ENCODE measurements around the gene MAP1LC3B2. TPM values are rescaled to one million over a fixed set of nuclear protein-coding genes. Genes with fewer than 3 reads are reported as not detected.

The MAP1LC3B2 gene
- total and polyA plus RNA-seq, 10 of the 15 experiments (the other 5 are each of a cell fraction or from before 2014, with no cell fraction given) = 0.23 to 2.7 (median 0.72) TPM; not detected in 3

DNA sequence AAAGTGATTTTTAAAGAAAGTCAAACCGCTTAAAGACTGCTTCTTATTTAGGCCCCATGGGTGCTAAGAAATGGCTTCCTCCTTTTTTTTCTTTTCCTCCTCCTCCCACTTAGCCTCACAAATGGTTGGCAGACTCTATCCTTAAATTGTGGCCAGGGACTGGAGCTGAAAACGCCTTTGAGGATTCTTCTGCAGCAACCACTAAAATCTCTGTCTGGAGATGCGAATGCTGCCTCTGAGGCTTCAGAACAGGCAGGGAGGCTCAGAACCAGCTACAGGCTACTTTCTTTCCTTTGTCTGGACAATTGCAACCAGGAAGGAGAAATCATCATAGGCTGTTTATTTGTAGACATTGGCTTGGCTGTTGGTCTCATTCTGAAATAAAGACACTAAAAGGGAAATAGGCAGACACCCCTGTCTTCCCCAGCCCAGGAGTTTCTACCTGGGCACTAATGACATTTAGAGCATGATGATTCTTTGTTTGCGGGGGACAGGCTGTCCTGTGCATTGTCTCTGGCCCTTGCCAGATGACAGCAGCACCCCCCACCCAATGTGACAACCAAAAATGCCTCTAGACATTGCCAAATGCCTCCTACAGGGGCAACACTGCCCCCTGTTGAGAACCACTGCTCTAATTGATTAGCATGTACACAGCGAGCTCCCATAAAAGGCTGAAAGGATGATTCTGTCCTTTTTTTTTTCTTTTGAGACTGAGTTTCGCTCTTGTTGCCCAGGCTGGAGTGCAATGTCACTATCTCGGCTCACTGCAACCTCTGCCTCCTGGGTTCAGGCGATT is 50.3 kb downstream of the MAP1LC3B2 start:
- in situ Hi-C loops (cut with MboI) = no loop called here
- H4K20me1 ChIP-seq (ENCODE audit: control insufficient read depth, insufficient read depth) = 0 out of 2 replicates have a peak, but pooled peaks cover 3% of the 10 kb centered on the region
- no peaks in the 10 kb centered on the region for H3K79me2 ChIP-seq (ENCODE audit: control insufficient read depth, insufficient read depth, low read length)
- CTCF ChIA-PET = interaction anchor here (0.5 to 1.5 kb wide), 11 partner anchors 13 to 632 kb away, joined by 3 to 6 read pairs (median 3); no protein-coding TSS in a partner anchor
- H3K4me3 ChIP-seq = no peak overlapping the region
- FAIRE-seq (no peak), ATAC-seq (peak; percentile 50), DNase-seq (ENCODE audit: low read depth, low spot score) (no peak)
- no peak overlapping the region for H3K9ac ChIP-seq (ENCODE audit: control insufficient read depth, insufficient read depth, low read length)
- H3K27ac ChIP-seq (ENCODE audit: control insufficient read depth, insufficient read depth) = no peak overlapping the region
- no peak overlapping the region for H3K4me2 ChIP-seq (ENCODE audit: control insufficient read depth, insufficient read depth)
- intact Hi-C loops (cut with micrococcal nuclease; ENCODE audit: unreplicated experiment) = loop anchor here (5.0 kb wide), 1 partner anchor 612 kb away; no protein-coding TSS in a partner anchor
- no peaks in the 10 kb centered on the region for H3K36me3 ChIP-seq (ENCODE audit: control insufficient read depth in 2 of 2, insufficient read depth in 2 of 2, low read length in 1 of 2)
- H3K9me3 ChIP-seq (replicated peaks; ENCODE audit: control insufficient read depth, insufficient read depth, low read length) = no peaks in the 10 kb centered on the region; the same call in 2 of the 3 replicates
- no TSS peak for BruUV-seq (replicated peaks)
- WGBS (ENCODE audit: insufficient coverage, insufficient replicate concordance, low lambda C conversion rate, missing lambda C conversion rate) = 52% methylated on average over 8 of the region's 8 CpGs
- no peaks in the 10 kb centered on the region for H3K4me1 ChIP-seq (ENCODE audit: control insufficient read depth, insufficient read depth, low read length)
- SMC1A ChIA-PET (ENCODE audit: uncharacterized antibody, unreplicated experiment) = interaction anchor here (1.1 to 1.9 kb wide), 4 partner anchors 9 to 594 kb away, joined by 3 to 5 read pairs (median 4); no protein-coding TSS in a partner anchor
- peaks cover 0 to 4% of the 10 kb centered on the region in 2 experiments for H3K27me3 ChIP-seq (replicated peaks in 1 of 2; ENCODE audit: control insufficient read depth in 2 of 2, insufficient read depth in 2 of 2, low read length in 1 of 2)
- RAD21 ChIA-PET (ENCODE audit: unreplicated experiment) = interaction anchor here (0.5 to 2.0 kb wide), 3 partner anchors 51 to 467 kb away, joined by 3 to 6 read pairs (median 3); no protein-coding TSS in a partner anchor
- TF ChIP-seq ZZZ3 (IDR thresholded peaks at IDR 0.05; ENCODE audit: control insufficient read depth, insufficient read length, low read depth) = no peak
- TF ChIP-seq SMC3 (IDR thresholded peaks at IDR 0.05; ENCODE audit: borderline replicate concordance, low read length) = peak; percentile 25; the same call in 1 of the 2 replicates
- TF ChIP-seq RAD21 (IDR thresholded peaks at IDR 0.05; ENCODE audit: insufficient read depth, low read depth, low read length) = peak; percentile 61
- no peak for TF ChIP-seq BCL11A (IDR thresholded peaks at IDR 0.05; ENCODE audit: low read depth, low read length)
- TF ChIP-seq RUNX3 (IDR thresholded peaks at IDR 0.05; ENCODE audit: low read length) = peak; percentile 28; the same call in 1 of the 2 replicates
- TF ChIP-seq, protein P1, sequence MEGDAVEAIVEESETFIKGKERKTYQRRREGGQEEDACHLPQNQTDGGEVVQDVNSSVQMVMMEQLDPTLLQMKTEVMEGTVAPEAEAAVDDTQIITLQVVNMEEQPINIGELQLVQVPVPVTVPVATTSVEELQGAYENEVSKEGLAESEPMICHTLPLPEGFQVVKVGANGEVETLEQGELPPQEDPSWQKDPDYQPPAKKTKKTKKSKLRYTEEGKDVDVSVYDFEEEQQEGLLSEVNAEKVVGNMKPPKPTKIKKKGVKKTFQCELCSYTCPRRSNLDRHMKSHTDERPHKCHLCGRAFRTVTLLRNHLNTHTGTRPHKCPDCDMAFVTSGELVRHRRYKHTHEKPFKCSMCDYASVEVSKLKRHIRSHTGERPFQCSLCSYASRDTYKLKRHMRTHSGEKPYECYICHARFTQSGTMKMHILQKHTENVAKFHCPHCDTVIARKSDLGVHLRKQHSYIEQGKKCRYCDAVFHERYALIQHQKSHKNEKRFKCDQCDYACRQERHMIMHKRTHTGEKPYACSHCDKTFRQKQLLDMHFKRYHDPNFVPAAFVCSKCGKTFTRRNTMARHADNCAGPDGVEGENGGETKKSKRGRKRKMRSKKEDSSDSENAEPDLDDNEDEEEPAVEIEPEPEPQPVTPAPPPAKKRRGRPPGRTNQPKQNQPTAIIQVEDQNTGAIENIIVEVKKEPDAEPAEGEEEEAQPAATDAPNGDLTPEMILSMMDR (IDR thresholded peaks at IDR 0.05 in 2 of 3, conservative IDR thresholded peaks at IDR 0.05 in 1 of 3; ENCODE audit: control insufficient read depth in 2 of 3, extremely low read depth in 1 of 3, insufficient read depth in 1 of 3, low read depth in 3 of 3, low read length in 3 of 3) = peak; percentile 21 to 37 (median 35); a peak in 3 of 6 replicates
- H2AFZ ChIP-seq (ENCODE audit: control insufficient read depth, low read depth, low read length) = no peak overlapping the region
- POLR2A ChIA-PET = no interaction called here
